GM19043 (cell line): ENCODE data around the gene VIPR2.
"Not testable (repeated sequence)": the region's sequence is repeated elsewhere in the genome, so short reads cannot be mapped to it uniquely, and the experiment has no call there.

Experiments
- ATAC-seq: cut with Tn5 transposase; IDR thresholded peaks from one replicate; pipeline ENCODE4 v1.9.1; 2021; ENCODE audit warnings: low read depth; ENCODE audit not compliant: unreplicated experiment

The VIPR2 gene, protein sequence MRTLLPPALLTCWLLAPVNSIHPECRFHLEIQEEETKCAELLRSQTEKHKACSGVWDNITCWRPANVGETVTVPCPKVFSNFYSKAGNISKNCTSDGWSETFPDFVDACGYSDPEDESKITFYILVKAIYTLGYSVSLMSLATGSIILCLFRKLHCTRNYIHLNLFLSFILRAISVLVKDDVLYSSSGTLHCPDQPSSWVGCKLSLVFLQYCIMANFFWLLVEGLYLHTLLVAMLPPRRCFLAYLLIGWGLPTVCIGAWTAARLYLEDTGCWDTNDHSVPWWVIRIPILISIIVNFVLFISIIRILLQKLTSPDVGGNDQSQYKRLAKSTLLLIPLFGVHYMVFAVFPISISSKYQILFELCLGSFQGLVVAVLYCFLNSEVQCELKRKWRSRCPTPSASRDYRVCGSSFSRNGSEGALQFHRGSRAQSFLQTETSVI

DNA sequence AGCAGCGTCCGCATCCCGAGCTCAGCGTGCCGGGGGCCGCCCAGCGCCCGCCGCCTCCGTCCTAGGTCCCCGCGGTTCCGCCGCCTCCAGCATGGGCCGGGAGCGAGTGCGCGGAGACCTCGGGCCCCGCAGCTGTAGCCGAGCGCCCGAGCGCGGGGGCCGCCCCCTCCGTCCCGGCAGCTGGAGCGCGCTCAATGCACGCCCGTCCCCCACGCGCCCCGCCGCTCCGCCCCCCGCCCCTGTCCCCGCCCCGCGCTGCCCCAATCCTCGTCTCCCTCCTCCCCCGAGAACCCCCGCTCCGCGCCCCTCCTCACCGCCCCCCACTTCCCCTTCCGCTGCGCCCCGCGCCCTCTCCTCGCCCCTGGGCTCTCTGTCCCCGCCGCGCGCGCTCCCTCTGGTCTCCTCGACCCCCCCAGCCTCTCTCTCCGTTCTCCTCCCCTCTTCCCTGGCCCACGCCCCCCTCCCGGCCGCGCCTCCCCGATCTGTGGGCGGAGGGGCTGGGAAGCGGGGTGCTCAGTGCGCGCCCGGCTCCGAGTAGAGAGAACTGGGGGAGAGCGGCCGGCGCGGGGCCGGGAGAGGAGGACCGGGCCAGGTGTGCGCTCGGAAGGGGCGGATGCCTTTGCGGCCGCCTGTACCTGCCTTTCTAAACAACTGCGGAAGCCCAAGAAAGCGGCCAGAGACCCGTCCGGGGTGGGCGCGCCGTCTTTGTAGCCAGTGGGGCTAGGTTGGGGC is at the start of gene VIPR2:
TSS of gene VIPR2 (minus strand) at position 110 of the 732 bp plus-strand sequence. CDS start at position 14, 96 bp downstream.
- ATAC-seq = no peak

- no peak for ATAC-seq
These were observed 49.0 kb upstream of the VIPR2 start for GRCh38 chr7:159193543-159194090.

DNA sequence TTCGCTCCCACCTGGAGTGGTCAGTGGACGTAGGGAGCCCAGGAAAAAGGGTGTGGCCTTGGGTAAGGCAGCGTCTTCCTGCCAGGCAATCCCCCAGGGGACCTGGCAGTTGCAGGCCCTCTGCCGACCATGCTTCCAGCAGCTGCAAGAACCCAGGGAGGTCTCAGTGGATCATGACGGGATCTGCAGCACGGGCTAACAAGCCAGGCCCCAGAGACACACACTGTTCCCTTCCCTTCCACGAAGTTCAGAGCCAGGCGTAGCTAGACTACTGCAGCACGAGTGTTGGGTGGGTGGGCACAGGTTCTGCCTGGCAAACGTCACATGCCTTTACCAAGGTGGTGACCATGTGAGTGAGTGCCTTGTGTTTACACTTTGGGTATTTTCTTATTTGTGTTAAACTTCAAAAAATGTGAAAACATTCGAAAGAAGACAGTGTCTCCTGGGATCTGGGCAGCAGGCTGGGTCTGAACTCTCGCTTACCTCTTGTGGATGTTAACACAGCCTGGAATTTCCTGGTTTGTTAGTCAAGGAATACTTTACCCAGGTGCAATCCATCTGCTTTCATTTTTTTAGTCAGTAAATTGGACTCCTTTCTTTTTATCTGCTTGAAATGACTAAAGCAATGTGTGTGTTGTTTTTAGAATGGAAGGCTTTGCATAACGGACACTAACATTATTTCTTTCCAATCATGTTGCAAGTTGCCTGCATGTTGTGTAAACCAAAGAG is 48.2 kb upstream of the VIPR2 start:
- ATAC-seq = no peak

- no peak for ATAC-seq
These were observed 47.3 kb upstream of the VIPR2 start for GRCh38 chr7:159192013-159192412.

DNA sequence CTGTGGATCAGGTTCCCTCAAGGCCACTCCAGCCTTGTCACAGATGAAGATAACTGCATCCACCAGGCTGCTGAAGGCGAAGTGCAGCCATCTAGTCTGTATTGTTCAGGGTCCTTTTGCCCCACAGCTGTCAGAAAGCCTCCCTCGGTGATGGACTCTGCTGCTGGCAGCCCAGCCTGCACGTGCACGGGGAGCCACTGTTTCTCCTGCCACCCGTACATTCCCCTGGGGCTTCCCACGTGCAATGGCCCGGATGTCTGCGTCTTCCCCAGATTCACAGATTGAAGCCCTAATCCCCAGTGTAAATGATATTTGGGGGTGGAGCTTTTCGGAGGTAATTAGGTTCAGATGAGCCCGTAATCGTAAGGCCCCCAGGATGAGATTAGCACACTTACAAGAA is 46.6 kb upstream of the VIPR2 start:
- ATAC-seq = no peak

- ATAC-seq = no peak
These were observed 43.3 kb upstream of the VIPR2 start for GRCh38 chr7:159188011-159188410.

- no peak for ATAC-seq
These were observed 34.6 kb upstream of the VIPR2 start for GRCh38 chr7:159179241-159179640.

DNA sequence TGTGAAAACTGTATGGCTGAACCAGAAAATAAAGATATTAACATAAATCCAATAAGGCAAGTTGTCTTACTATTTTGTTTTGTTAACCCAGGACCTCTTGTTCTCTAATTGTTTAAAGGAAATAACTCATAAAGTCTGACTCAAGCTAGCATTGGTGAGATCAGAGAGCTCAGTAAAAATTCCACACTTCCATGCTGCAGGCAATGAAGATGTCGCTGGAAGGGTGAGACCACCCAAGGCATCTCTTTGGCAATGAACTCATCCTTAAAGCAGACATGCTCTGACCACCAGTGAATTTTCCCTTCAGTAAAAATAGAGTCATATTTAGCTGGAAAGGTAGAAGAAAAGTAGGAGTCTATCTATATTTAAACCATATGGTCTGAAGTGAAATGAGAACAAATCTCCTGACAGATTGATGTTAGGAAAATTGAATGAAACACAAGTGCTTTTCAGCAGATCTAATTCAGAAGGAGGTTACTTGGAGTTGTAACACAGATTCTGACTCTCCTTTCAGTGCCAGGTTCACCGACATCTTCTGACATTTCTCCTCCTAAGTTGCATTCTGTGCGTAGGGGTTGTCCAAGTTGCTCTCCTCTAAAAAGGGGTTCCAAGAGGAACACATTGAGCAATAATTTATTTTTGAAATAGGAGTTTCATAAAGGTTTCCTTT is 32.8 kb upstream of the VIPR2 start:
- ATAC-seq = no peak

DNA sequence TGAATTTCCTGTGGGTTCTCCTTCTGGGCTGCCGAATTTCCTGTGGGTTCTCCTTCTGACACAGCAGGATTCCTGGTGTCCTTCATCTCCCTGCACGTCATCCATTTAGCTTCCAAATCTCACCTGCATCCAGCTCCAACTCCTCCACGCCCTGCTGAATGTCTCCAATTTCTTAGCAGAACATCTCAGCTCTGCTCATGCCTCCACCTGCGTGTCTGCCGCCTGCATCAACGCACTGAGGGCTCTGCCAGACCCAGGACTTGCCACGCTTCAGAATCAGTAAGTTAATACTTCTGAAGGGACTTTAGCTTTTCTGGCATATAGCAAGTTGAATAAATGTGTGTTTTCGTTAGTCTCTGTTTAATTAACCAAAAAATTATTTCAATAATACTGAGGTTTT is 31.1 kb upstream of the VIPR2 start:
- ATAC-seq = no peak

DNA sequence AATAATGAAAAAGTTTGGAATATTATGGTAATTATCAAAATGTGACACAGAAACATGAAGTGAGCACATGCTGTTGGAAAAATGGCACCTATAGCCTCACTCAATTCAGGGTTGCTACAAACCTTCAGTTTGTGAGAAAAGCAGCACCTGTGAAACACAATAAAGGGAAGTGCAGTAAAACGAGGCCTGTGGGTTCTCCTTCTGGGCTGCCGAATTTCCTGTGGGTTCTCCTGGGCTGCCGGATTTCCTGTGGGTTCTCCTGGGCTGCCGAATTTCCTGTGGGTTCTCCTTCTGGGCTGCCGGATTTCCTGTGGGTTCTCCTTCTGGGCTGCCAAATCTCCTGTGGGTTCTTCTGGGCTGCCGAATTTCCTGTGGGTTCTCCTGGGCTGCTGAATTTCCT is 30.4 kb upstream of the VIPR2 start:
- ATAC-seq = not testable (repeated sequence)

DNA sequence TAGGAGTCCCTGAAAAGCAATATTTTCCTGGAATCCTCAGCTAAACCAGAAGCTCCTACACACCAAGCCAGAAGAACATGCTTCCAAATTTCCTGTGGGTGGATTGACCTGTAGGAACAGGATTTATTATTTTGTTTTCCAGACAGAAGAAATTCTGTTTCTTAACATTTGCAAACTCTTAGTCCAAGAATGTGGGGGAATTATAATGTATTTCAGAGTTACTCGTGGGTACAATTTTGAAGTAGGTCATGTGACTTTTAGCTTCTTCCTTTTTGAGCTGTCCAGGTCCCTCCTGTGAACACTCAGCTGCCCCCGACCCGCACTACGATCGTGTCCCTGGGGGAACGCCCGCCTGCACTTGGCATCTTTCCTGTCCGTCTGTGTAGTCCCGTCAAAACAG is 27.7 kb upstream of the VIPR2 start:
- ATAC-seq = no peak

DNA sequence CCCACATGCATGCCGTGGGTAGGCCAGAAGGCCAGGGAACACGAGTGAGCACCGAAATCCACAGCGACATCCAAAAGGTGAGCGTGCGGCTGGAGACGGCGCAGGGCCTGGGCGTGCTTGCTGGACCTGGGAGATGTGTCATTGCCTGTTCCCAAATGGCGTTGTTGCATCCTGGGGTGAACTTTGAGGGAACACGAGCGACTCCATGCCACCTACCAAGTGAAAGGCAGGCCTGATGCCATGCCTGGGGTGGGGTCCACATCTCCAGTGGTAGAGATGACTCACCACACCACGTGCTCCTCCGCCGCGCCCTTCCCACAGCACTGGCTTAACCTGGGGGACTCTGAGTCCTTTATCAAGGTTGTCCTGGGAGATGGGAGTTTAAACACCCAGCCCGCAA is 24.7 kb upstream of the VIPR2 start:
- ATAC-seq = no peak

DNA sequence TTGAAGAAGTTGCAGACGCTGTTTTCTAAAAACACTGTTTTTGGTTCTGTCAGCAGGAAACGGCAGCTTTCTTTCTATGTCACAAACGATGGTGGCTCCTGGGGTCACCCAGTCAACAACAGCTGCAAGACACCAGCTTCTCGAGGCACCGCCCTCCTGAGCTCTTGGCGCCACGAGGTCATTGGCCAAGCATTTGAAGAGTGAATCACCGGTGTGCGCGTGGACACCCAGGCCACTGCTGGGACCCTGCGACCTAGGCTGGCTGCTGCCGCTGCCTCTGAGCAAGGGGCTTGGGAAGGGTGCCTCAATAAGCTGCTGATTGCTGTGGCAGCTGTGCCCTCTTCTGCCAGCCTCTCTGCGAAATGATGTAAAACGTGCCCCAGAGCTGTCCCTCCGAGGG is 22.5 kb upstream of the VIPR2 start:
- no peak for ATAC-seq

DNA sequence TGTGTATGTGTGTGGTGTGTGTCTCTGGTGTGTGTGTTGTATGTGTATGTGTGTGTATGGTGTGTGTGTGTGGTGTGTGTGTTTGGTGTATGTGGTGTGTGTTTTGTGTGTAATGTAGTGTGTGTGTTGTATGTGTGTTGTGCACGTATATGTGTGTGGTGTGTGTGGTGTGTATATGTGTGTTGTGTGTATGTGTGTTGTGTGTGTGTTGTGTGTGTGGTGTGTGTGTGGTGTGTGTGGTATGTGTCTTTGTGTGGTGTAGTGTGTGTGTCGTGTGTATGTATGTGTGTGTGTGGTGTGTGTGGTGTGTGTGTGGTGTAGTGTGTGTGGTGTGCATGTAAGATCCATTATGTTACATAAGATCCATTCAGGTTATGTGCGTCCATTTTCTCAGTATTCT is 21.9 kb upstream of the VIPR2 start:
- ATAC-seq = no peak

DNA sequence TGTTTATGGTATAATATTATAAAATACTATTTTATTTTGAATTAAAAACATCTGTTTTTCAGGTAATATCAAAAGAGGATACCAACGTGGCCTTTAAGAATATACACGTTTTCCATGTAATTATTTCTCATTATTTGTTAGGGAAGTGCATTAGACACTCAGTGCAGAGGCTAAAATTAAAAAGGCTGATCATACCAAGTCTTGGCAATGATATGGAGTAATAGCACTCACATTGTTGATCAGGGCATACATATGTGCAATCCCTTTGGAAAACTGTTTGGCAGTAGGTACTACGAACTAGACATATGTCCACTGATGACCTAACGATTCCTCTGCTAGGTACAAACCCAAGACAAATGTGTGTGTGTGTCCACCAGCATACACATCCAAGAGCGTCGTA is 20.7 kb upstream of the VIPR2 start:
- no peak for ATAC-seq

GRCh38 chr7:159163703-159164301 is 19.1 kb upstream of the VIPR2 start:
- not testable (repeated sequence) for ATAC-seq

DNA sequence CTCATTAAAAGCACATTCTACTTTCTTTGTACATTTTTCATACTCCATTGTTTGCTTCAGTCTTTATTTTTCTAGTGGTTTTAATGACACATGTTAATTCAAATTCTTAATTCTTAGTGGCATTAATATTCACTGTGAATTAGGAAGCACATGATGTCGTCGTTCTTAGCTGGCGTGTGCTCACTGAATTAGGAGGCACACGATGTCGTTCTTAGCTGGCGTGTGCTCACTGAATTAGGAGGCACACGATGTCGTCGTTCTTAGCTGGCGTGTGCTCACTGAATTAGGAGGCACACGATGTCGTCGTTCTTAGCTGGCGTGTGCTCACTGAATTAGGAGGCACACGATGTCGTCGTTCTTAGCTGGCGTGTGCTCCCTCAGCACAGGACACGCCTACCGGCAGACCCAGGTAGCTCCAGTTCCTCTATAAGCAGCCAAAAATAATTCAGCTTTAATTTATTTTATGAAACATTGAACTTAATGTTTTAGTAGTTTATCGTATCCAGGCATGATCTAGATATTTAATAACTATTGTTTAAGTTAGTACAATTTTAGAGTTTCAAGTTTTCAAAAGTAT is 17.5 kb upstream of the VIPR2 start:
- ATAC-seq = not testable (repeated sequence)

- ATAC-seq = no peak
These were observed 15.8 kb upstream of the VIPR2 start for GRCh38 chr7:159160450-159160849.

DNA sequence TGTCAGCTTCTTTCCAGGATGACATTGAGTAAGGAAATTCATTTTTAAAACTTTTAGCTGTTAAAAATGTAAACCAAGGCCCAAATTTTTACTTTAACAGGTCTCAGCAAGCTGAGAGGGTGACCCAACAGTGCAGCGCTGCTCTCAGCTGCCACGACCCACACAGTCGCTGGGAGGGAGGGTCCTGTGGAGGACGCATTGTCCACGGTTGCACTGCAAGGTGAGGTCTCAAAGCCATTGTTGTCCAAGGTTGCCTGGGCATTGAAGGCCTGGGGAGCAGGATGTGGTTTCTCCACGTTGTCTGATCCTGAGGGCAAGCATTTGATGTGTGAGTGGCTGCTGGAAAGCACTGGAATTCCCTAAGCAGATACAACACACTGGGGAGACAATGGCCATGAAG is 15.1 kb upstream of the VIPR2 start:
- no peak for ATAC-seq
